Measurements from ENCODE around the gene WDR20. TPM values are rescaled to one million over a fixed set of nuclear protein-coding genes. Genes with fewer than 3 reads are reported as not detected.
"Not testable (repeated sequence)": the region's sequence is repeated elsewhere in the genome, so short reads cannot be mapped to it uniquely, and the experiment has no call there.

Gene WDR20
- total RNA-seq, 1 experiment from 2014 or later: 16.9 TPM

- peaks cover 4% of the 10 kb centered on the region for H3K4me1 ChIP-seq (ENCODE audit: low read length)
- H3K9me2 ChIP-seq (replicated peaks; ENCODE audit: insufficient read depth, low read length): no peaks in the 10 kb centered on the region
- no peak for DNase-seq
- no peaks in the 10 kb centered on the region for H3K27me3 ChIP-seq (ENCODE audit: low read length)
- H3K4me2 ChIP-seq (ENCODE audit: low read depth, low read length, poor library complexity, severe bottlenecking): no peak overlapping the region
- no peaks in the 10 kb centered on the region for H3K36me3 ChIP-seq (ENCODE audit: insufficient read depth, low read length)
- H2AFZ ChIP-seq (ENCODE audit: low read length): no peak overlapping the region
- no peak overlapping the region for H3K9ac ChIP-seq (ENCODE audit: low read length)
- H3K4me3 ChIP-seq (ENCODE audit: low read length): no peak overlapping the region
- peaks cover 49% of the 10 kb centered on the region for H4K20me1 ChIP-seq (ENCODE audit: insufficient read depth, low read depth, low read length)
- H3K9me3 ChIP-seq (ENCODE audit: low read length): no peaks in the 10 kb centered on the region
- no peak overlapping the region for H3K27ac ChIP-seq (ENCODE audit: low read length)
- H3K79me2 ChIP-seq (ENCODE audit: low read length): peaks cover 86% of the 10 kb centered on the region
Observed at GRCh38 chr14:102164241-102164641, 24.5 kb downstream of the WDR20 start.

DNA sequence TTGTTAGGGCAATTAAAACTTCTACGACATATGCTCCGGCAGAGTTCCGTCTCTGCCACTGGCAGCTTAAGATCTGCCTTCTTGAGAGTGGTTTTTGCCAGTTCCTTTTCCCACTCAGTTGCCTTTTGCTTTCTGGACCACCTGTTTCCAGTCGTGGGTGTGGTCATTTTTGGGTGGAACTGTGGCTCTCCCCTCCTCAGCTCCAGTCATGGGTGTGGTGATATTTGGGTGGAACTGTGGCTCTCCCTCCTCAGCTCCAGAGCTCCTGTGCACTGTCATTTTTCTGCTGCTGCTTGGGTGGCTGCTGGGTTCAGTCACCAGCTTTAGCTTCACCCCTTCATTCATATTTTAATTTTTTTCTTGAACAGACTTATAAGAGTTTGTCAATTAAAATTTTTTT lies 25.3 kb downstream of the WDR20 start:
- no peaks in the 10 kb centered on the region for H3K9me2 ChIP-seq (replicated peaks; ENCODE audit: insufficient read depth, low read length)
- H3K9ac ChIP-seq (ENCODE audit: low read length): no peak overlapping the region

DNA sequence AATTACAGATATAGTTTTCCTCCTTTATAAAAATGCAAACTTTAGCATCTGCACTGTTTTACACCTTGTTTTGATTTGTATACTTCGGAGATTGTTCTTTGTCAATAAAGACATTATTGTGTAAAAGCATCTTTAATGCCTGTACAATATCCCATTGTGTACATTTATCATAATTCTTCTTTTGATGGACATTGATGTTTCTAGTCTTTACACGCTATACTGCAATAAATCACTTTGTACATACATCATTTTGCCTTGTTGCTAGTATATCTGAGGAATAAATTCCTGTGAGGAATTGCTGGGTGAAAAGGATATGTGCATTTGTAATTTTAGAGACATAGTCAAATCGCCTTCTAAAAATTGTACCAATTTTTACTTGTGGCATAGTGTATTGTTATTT lies 30.4 kb downstream of the WDR20 start:
- Histone ChIP-seq H3K9me2 (replicated peaks; ENCODE audit: insufficient read depth, low read length) (no peaks in the 10 kb centered on the region), H3K79me2 (ENCODE audit: low read length) (peaks cover 59% of the 10 kb centered on the region), H3K4me3 (ENCODE audit: low read length) (no peak overlapping the region), H3K4me1 (ENCODE audit: low read length) (peaks cover 10% of the 10 kb centered on the region), H3K9me3 (ENCODE audit: low read length) (no peaks in the 10 kb centered on the region), H3K36me3 (ENCODE audit: insufficient read depth, low read length) (no peaks in the 10 kb centered on the region), H3K27ac (ENCODE audit: low read length) (no peak overlapping the region), H4K20me1 (ENCODE audit: insufficient read depth, low read depth, low read length) (peaks cover 17% of the 10 kb centered on the region), H2AFZ (ENCODE audit: low read length) (no peak overlapping the region), H3K9ac (ENCODE audit: low read length) (no peak overlapping the region), H3K27me3 (ENCODE audit: low read length) (no peaks in the 10 kb centered on the region), H3K4me2 (ENCODE audit: low read depth, low read length, poor library complexity, severe bottlenecking) (no peak overlapping the region)
- no peak for DNase-seq

More for the DNA sequence above, 25.3 kb downstream of the WDR20 start:
- Histone ChIP-seq H3K27ac (ENCODE audit: low read length) (no peak overlapping the region), H3K27me3 (ENCODE audit: low read length) (no peaks in the 10 kb centered on the region), H3K79me2 (ENCODE audit: low read length) (peaks cover 86% of the 10 kb centered on the region), H3K4me3 (ENCODE audit: low read length) (no peak overlapping the region), H3K4me2 (ENCODE audit: low read depth, low read length, poor library complexity, severe bottlenecking) (no peak overlapping the region), H4K20me1 (ENCODE audit: insufficient read depth, low read depth, low read length) (peaks cover 42% of the 10 kb centered on the region), H3K9me3 (ENCODE audit: low read length) (no peaks in the 10 kb centered on the region), H3K4me1 (ENCODE audit: low read length) (peaks cover 6% of the 10 kb centered on the region), H3K36me3 (ENCODE audit: insufficient read depth, low read length) (no peaks in the 10 kb centered on the region), H2AFZ (ENCODE audit: low read length) (no peak overlapping the region)
- no peak for DNase-seq

GRCh38 chr14:102171173-102172020 lies 31.7 kb downstream of the WDR20 start:
- Histone ChIP-seq H3K79me2 (ENCODE audit: low read length) (peaks cover 60% of the 10 kb centered on the region), H3K27ac (ENCODE audit: low read length) (no peak overlapping the region), H3K27me3 (ENCODE audit: low read length) (no peaks in the 10 kb centered on the region), H3K4me1 (ENCODE audit: low read length) (peaks cover 10% of the 10 kb centered on the region), H3K9ac (ENCODE audit: low read length) (no peak overlapping the region), H3K36me3 (ENCODE audit: insufficient read depth, low read length) (no peaks in the 10 kb centered on the region), H2AFZ (ENCODE audit: low read length) (no peak overlapping the region), H4K20me1 (ENCODE audit: insufficient read depth, low read depth, low read length) (peaks cover 17% of the 10 kb centered on the region), H3K4me2 (ENCODE audit: low read depth, low read length, poor library complexity, severe bottlenecking) (no peak overlapping the region), H3K9me2 (replicated peaks; ENCODE audit: insufficient read depth, low read length) (no peaks in the 10 kb centered on the region), H3K9me3 (ENCODE audit: low read length) (no peaks in the 10 kb centered on the region), H3K4me3 (ENCODE audit: low read length) (no peak overlapping the region)
- DNase-seq: no peak

- DNase-seq; H3K27me3 ChIP-seq (ENCODE audit: low read length); H3K27ac ChIP-seq (ENCODE audit: low read length); H3K4me2 ChIP-seq (ENCODE audit: low read depth, low read length, poor library complexity, severe bottlenecking); H3K4me1 ChIP-seq (ENCODE audit: low read length); H3K4me3 ChIP-seq (ENCODE audit: low read length); H3K36me3 ChIP-seq (ENCODE audit: insufficient read depth, low read length); H3K9ac ChIP-seq (ENCODE audit: low read length); H3K9me2 ChIP-seq (replicated peaks; ENCODE audit: insufficient read depth, low read length); H3K9me3 ChIP-seq (ENCODE audit: low read length); H2AFZ ChIP-seq (ENCODE audit: low read length): not testable (repeated sequence)
- H3K79me2 ChIP-seq (ENCODE audit: low read length): peaks cover 56% of the 10 kb centered on the region
- H4K20me1 ChIP-seq (ENCODE audit: insufficient read depth, low read depth, low read length): peaks cover 19% of the 10 kb centered on the region
Observed at GRCh38 chr14:102172021-102172272, 32.2 kb downstream of the WDR20 start.

DNA sequence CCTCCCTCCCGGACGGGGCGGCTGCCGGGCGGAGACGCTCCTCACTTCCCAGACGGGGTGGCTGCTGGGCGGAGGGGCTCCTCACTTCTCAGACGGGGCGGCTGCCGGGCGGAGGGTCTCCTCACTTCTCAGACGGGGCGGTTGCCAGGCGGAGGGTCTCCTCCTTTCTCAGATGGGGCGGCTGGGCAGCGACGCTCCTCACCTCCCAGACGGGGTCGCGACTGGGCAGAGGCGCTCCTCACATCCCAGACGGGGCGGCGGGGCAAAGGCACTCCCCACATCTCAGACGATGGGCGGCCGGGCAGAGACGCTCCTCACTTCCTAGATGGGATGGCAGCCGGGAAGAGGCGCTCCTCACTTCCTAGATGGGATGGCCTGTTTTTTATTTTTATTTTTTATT lies 33.0 kb downstream of the WDR20 start:
- not testable (repeated sequence) for DNase-seq; H3K9me3 ChIP-seq (ENCODE audit: low read length); H3K4me3 ChIP-seq (ENCODE audit: low read length); H2AFZ ChIP-seq (ENCODE audit: low read length); H3K27me3 ChIP-seq (ENCODE audit: low read length); H3K9me2 ChIP-seq (replicated peaks; ENCODE audit: insufficient read depth, low read length); H3K36me3 ChIP-seq (ENCODE audit: insufficient read depth, low read length); H3K27ac ChIP-seq (ENCODE audit: low read length); H3K4me2 ChIP-seq (ENCODE audit: low read depth, low read length, poor library complexity, severe bottlenecking); H3K4me1 ChIP-seq (ENCODE audit: low read length); H3K9ac ChIP-seq (ENCODE audit: low read length)
- H3K79me2 ChIP-seq (ENCODE audit: low read length): peaks cover 56% of the 10 kb centered on the region
- peaks cover 23% of the 10 kb centered on the region for H4K20me1 ChIP-seq (ENCODE audit: insufficient read depth, low read depth, low read length)

DNA sequence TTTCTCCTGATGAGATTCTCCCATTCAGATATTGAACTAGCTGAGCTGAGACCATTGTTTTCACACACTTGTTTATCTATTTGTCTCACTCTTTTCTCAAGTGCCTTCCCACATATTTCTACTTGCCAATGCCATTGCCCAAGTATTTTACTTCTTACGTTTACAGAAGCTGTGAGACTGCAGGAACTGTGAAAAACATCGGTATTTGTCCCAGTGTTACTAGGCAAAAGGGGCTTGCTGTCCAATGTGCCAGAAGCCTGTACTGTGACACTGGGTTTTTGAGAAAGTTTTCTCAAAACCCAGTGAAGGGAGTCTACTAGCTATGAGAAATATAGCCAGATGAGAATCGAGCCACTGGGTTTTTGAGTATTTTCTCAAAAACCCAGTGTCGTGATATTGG lies 37.5 kb downstream of the WDR20 start:
- DNase-seq: no peak
- Histone ChIP-seq H3K9me2 (replicated peaks; ENCODE audit: insufficient read depth, low read length) (no peaks in the 10 kb centered on the region), H3K4me2 (ENCODE audit: low read depth, low read length, poor library complexity, severe bottlenecking) (no peak overlapping the region), H3K27ac (ENCODE audit: low read length) (no peak overlapping the region), H3K4me3 (ENCODE audit: low read length) (no peak overlapping the region), H3K4me1 (ENCODE audit: low read length) (peaks cover 28% of the 10 kb centered on the region), H2AFZ (ENCODE audit: low read length) (no peak overlapping the region), H3K27me3 (ENCODE audit: low read length) (no peaks in the 10 kb centered on the region), H3K79me2 (ENCODE audit: low read length) (peaks cover 50% of the 10 kb centered on the region), H3K36me3 (ENCODE audit: insufficient read depth, low read length) (no peaks in the 10 kb centered on the region), H4K20me1 (ENCODE audit: insufficient read depth, low read depth, low read length) (peaks cover 22% of the 10 kb centered on the region; the same call in 1 of the 2 replicates), H3K9ac (ENCODE audit: low read length) (no peak overlapping the region), H3K9me3 (ENCODE audit: low read length) (no peaks in the 10 kb centered on the region)

DNA sequence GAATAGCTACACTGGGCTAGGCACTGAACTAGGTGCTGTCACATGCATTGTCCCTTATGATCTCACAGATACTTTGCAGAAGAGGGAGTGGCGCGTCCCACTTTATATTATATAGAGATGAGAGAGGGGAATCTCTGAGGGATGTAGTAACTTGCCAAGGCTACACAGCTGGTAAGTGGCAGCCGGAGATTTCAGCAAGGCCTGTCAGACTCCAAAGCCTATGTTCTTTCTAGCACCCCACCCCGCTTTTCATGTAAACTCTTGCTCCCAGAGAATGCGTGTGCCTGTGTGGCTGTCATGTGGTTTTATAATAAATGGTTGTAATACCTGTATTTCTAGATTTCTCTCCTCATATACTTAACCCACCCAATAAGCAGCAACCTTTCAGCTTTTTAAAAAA lies 39.1 kb downstream of the WDR20 start:
- peaks cover 30% of the 10 kb centered on the region; the same call in 1 of the 2 replicates for H4K20me1 ChIP-seq (ENCODE audit: insufficient read depth, low read depth, low read length)
- no peak overlapping the region for H3K4me3 ChIP-seq (ENCODE audit: low read length)
- H3K4me2 ChIP-seq (ENCODE audit: low read depth, low read length, poor library complexity, severe bottlenecking): no peak overlapping the region
- no peaks in the 10 kb centered on the region for H3K27me3 ChIP-seq (ENCODE audit: low read length)
- no peaks in the 10 kb centered on the region for H3K36me3 ChIP-seq (ENCODE audit: insufficient read depth, low read length)
- H3K9me3 ChIP-seq (ENCODE audit: low read length): no peaks in the 10 kb centered on the region
- H3K27ac ChIP-seq (ENCODE audit: low read length): no peak overlapping the region
- no peaks in the 10 kb centered on the region for H3K9me2 ChIP-seq (replicated peaks; ENCODE audit: insufficient read depth, low read length)
- peaks cover 39% of the 10 kb centered on the region for H3K4me1 ChIP-seq (ENCODE audit: low read length)
- DNase-seq: no peak
- no peak overlapping the region for H3K9ac ChIP-seq (ENCODE audit: low read length)
- H2AFZ ChIP-seq (ENCODE audit: low read length): no peak overlapping the region
- peaks cover 65% of the 10 kb centered on the region for H3K79me2 ChIP-seq (ENCODE audit: low read length)

Measured in Karpas-422 (cell line).